Measurements from ENCODE around the gene CYP24A1.

DNA sequence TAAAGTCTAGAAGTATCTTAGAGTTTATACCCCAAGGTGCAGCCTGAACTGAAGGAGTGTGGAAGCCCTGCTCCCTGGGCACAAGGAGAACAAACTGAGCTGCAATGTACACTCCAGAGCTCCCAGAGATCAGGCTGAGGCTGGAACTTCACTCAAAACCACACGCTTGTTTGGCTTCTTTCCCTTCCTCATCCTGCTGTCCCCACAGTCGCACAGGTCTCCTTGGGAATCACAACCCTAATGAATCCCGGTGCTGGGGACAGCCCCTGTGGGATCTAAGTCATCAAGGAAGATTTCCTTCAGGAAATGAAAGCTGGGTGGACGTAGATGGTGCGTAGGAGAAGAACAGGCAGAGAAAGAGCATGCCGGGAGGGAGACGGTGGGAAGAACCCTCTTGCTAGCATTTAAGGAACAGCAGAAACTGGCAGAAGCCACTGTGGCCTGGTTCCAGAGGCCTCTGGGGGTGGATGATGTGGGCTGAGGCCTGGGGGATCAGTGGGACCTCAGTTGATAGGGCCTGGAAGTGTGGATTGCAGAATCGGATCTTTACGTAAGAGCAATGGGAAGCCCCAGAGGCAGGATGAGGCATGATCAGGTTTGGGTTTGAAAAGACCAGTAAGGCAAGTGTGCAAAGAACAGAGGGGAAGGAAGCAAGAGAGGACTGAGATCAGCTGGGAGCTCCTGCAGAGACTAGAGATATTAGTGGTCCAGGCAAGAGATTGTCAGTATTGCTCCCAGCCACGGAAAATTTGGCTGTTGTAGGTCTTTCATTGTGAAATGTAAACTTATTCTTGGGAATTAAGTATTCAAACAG is 21.4 kb downstream of the CYP24A1 start:
- TF ChIP-seq, protein P1, sequence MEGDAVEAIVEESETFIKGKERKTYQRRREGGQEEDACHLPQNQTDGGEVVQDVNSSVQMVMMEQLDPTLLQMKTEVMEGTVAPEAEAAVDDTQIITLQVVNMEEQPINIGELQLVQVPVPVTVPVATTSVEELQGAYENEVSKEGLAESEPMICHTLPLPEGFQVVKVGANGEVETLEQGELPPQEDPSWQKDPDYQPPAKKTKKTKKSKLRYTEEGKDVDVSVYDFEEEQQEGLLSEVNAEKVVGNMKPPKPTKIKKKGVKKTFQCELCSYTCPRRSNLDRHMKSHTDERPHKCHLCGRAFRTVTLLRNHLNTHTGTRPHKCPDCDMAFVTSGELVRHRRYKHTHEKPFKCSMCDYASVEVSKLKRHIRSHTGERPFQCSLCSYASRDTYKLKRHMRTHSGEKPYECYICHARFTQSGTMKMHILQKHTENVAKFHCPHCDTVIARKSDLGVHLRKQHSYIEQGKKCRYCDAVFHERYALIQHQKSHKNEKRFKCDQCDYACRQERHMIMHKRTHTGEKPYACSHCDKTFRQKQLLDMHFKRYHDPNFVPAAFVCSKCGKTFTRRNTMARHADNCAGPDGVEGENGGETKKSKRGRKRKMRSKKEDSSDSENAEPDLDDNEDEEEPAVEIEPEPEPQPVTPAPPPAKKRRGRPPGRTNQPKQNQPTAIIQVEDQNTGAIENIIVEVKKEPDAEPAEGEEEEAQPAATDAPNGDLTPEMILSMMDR (IDR thresholded peaks at IDR 0.05) = no peak
- TF ChIP-seq EZH2 (IDR thresholded peaks at IDR 0.05) (no peak), EZH2phosphoT487 (IDR thresholded peaks at IDR 0.05) (no peak)

Measured in neural progenitor cell (in vitro differentiated cells).